H1 (cell line): ENCODE data around the gene CBLC. TPM values are rescaled to one million over a fixed set of nuclear protein-coding genes. Genes with fewer than 3 reads are reported as not detected.

Experiments used
- CHD1 ChIP-seq: IDR thresholded peaks from 2 replicates; pipeline ENCODE4 v1.6.1; 2012; ENCODE audit warnings: low read depth, low read length, improper control_type of control experiment
- CHD2 ChIP-seq: IDR thresholded peaks from 2 replicates; pipeline ENCODE4 v1.6.1; 2012; ENCODE audit warnings: low read length, improper control_type of control experiment
- RBBP5 ChIP-seq: IDR thresholded peaks from 2 replicates; pipeline ENCODE4 v1.7.1; 2012; ENCODE audit warnings: low read depth, mild to moderate bottlenecking, inconsistent platforms, low read length, moderate library complexity, borderline replicate concordance
- SP1 ChIP-seq: IDR thresholded peaks from 2 replicates; pipeline ENCODE4 v1.6.1; 2011; ENCODE audit warnings: low read depth, low read length
- SP4 ChIP-seq: IDR thresholded peaks from 2 replicates; pipeline ENCODE4 v1.6.1; 2012; ENCODE audit warnings: low read length, inconsistent platforms
- TAF1 ChIP-seq: IDR thresholded peaks from 2 replicates; pipeline ENCODE4 v1.6.1; 2011; ENCODE audit warnings: mild to moderate bottlenecking, low read depth, low read length
- TBP ChIP-seq: IDR thresholded peaks from 2 replicates; pipeline ENCODE4 v1.6.1; 2011; ENCODE audit warnings: low read depth, low read length, improper control_type of control experiment
- YY1 ChIP-seq: IDR thresholded peaks from 2 replicates; pipeline ENCODE4 v1.6.1; 2011; ENCODE audit warnings: low read depth, mild to moderate bottlenecking, low read length
- polyA plus RNA-seq, 7 experiments: library from polyadenylated mRNA; depleted of rRNA in 3 of 7; stranded (reverse) in 5 of 7; unstranded in 2 of 7; fragments of >200 nt in 5 of 7; fragments of 200-250 nt in 2 of 7; gene quantifications; 1 replicate in 5 of 7; 2 replicates in 1 of 7; 4 replicates in 1 of 7; pipeline versions ENCODE4 v1.2.1 to v1.2.3, GENCODE V29; 2011 to 2013; ENCODE audit warnings: missing spikeins in 2 of 7, mixed read lengths in 2 of 7
- total RNA-seq: library from RNA; stranded (reverse); fragmentation: NEBNext Ultra II Directional; extraction: Animal tissue kit (Norgen Biotek cat#: 25700); gene quantifications from 2 replicates; pipeline ENCODE4 v1.2.1, GENCODE V29; 2021

The CBLC gene
- total and polyA plus RNA-seq, 2 of the 8 experiments (the other 6 are each of a cell fraction or from before 2014, with no cell fraction given), result 17.4 to 35.7 TPM

- TF ChIP-seq TBP (no peak), CHD1 (no peak), SP4 (no peak), YY1 (no peak), TAF1 (no peak), CHD2 (no peak), SP1 (no peak), RBBP5 (no peak)
Measured at GRCh38 chr19:44810234-44811121, 32.8 kb downstream of the CBLC start (continued).
